Glomerular visceral epithelial cell (primary cell): ENCODE data around the gene CNTNAP1.
A peak's percentile ranks its signal among the peaks of the same experiment; 100 is the strongest.
"Not testable (repeated sequence)": the region's sequence is repeated elsewhere in the genome, so short reads cannot be mapped to it uniquely, and the experiment has no call there.

Experiments used
- DNase-seq: peaks from one replicate; pipeline ENCODE4 v3.0.0-alpha.2; 2016; ENCODE audit errors: extremely low spot score

The CNTNAP1 gene

DNA sequence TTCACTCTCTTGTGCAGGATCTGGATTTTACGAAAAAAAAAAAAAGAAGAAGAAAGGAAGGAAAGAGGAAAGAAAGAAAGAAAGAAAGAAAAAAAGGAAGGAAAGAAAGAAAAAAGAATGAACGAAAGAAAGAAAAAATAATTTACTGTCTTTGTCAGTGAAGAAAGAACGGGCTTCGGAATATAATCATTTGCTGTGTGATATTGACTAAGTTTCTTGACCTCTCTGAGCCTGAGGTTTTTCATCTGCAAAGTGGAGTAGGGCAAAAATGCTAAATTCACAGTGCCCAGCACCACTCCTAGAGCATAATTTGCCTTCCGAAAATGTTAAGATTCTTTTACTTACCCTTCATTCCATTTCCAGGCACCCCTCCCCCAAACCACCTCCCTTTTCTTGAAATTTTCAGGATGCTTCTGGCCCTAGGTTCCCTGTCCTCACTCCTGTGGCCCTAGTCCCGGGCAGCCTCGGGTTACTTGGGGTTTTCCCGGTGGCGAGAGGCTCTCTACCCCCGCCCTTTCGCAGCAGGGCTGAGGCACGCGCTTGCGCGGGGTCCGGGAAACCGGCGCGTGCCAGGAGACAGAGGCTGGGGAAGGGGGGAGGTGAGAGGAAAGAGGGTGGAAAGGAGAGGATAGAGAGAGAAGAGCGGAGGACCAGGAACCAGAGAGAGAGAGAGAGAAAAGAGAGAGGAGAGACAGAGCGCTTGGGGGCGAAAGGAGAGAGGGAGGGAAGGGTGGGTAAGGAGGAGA lies at the start of gene CNTNAP1:
Gene CNTNAP1, plus strand, starts transcription at position 556 of the 746 bp plus-strand sequence. CDS start 299 bp downstream, outside the sequence.
- peak; percentile 84 for DNase-seq

DNA sequence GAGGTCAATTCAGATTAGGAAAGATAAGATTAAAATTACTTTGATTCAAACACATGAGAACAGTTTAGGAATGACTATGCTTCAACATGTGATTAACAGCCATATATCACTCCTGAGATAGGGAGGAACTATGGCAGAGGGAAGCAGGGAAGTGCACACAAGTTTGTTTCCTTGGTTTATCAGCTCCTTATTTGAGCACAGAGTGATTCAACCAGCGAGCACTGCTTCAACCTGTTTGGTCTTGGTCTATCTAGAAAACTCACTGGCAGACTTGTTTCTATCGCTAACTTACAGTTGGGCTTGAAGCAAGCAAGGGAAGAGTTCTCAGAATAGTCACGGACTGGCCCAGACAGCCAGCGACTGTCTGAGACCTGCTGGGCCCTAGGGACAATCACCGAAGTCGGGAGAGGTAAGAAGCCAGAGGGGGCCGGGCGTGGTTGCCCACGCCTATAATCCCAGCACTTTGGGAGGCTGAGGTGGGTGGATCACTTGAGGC lies 49.3 kb upstream of the CNTNAP1 start:
- no peak for DNase-seq

DNA sequence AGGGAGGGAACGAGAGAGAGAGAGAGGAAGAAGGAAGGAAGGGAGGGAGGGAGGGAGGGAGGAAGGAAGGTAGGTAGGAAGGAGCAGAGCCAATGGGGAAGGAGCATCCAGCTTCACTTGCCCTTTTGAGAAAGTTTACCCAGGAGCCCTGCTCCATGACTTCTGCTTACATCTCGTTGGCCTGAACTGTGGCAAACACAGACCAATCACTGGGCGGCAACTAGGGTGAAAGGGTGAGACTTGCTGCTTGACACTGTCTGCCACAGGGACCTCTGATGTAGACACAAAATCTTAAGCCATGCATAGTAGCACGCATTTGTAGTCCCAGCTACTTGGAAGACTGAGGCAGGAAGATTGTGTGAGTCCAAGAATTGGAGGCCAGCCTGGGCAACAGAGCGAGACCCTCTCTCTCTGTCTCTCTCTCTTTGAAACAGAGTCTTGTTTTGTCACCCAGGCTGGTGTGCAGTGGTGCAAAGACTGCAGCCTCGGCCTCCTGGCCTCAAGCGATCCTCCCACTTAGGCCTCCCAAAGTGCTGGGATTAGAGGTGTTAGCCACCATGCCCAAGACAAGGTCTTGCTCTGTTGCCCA lies 42.7 kb upstream of the CNTNAP1 start:
- DNase-seq: no peak

DNA sequence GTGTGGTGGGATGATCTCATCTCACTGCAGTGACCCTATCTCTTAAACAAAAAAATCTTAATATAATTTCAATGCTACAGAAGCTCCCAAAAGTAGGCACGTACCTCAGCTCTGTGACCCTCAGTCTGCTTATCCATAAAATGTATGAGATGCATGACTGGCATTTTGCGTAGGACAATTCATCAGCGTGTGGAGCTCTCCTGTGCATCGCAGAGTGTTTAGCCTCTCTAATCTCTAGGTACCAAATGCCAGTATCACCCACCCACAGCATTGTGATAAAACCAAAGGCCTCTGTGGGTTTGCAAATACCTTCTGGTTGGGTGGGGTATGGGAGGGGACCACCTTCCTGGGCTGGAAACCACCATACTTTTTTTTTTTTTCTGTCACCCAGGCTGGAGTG lies 42.2 kb upstream of the CNTNAP1 start:
- no peak for DNase-seq

DNA sequence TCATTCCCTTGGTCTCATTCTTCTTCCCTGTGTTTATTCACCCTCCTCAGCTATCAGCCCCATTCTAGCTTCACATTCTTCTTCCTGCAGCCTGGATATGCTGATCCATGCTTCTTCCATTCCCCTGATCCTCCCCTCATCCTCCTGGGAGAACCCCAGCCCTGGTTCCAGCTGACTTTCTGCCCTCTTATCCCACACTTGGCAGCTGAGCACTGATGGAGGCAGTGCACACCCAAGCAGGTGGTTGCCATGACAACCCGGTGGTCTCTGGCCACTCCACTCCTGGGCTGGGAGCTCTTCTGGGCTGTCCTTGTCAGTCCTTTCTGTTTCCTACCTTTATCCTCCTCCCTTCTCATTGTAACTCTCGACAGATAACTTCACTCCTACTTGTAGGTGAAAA lies 40.0 kb upstream of the CNTNAP1 start:
- no peak for DNase-seq

DNA sequence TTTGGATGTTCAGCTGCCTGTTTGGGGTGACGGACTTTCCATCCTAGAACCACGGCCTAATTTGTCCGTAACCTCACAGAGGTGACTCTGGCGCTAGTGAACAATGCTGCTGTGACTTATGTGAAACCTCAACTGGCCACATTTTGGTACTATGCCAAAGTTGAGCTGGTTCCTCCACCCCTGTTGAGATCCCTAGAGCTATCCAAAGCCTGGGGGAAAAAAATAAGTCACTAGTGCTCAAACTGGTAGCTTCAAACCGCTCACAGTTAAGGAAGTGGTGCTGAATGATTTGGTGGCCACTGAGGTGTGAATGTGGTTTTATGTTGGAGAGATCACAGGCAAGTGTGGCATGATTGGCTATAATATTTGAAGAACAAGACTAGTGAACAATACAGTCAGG lies 34.6 kb upstream of the CNTNAP1 start:
- peak; percentile 61 for DNase-seq

DNA sequence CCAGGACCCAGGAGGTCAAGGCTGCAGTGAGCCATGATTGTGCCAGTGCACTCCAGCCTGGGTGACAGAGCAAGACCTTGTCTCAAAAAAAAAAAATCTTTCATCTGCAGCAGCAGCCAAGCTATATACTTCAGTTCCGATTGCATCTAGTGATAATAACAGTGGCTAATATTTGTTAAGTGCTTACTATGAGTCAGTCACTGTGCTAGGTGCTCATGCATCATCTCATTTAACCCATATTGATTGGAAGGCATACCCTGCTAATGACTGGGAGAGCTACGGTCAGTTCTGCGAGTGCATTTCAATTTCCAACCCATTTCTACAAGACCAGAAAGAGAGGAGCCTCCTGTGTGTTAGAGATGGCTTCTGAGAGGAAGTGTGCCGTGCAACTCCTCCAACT lies 30.9 kb upstream of the CNTNAP1 start:
- no peak for DNase-seq

DNA sequence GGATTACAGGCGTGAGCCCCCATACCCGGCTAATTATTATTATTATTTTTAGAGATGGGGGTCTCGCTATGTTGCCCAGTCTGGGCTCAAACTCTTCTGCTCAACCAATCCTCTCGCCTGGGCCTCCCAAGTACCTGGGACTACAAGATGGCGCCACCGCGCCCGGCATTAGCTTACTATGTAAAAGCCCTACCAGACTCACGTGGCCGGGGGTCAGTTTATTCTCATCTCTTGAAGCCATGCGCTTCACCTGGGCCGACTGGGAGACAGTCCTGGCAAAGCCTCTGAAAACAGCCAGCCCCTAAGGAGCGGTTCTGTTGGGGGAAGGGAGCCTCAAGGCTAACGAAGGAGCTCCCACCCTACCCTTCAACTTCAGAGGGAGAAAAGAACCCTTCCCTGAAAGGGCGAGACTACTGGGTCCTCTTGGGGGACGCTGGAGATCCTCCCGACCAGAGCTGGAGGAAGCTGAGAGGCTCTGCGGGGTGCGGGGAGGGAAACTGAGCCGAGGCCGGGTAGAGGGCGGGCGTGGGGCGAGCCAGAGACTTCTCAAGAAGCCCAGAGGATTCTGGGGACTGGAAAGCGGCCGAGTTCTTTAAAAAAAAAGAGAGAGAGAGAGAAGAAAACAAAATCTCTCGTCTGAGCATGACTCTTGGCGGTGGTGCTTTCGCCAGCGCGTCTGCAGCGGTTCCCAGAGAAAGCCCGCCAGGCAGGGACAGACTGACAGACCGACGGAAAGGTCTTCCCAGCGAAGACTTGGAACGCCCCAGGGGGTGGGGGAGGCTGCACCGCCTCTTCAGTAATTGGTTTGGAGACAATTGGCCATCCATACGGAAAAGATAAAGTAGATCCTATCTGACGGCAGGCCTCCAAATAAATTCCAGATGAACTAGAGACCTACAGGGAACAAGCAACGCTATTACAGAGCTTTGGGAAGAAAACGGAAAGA lies 28.9 kb upstream of the CNTNAP1 start:
- DNase-seq: no peak

DNA sequence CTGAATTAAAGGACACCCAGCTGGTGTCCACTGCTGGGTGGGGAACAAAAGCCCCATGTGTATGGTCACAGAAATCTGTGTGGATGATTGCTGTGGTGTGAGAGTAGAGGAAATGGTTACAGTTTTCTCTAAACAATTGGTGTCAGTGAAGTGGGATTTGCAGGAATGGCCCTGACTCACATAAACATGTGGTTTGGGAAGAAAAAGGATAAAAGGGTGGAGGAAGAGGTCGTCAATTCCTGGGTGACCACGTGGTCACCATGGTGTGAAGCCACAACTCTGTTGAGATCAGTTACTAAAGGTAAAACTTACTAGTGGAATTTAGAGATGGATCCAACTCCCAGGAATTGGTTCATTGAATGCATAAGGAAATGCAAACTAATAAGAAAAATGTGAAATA lies 26.8 kb upstream of the CNTNAP1 start:
- peak; percentile 51 for DNase-seq

DNA sequence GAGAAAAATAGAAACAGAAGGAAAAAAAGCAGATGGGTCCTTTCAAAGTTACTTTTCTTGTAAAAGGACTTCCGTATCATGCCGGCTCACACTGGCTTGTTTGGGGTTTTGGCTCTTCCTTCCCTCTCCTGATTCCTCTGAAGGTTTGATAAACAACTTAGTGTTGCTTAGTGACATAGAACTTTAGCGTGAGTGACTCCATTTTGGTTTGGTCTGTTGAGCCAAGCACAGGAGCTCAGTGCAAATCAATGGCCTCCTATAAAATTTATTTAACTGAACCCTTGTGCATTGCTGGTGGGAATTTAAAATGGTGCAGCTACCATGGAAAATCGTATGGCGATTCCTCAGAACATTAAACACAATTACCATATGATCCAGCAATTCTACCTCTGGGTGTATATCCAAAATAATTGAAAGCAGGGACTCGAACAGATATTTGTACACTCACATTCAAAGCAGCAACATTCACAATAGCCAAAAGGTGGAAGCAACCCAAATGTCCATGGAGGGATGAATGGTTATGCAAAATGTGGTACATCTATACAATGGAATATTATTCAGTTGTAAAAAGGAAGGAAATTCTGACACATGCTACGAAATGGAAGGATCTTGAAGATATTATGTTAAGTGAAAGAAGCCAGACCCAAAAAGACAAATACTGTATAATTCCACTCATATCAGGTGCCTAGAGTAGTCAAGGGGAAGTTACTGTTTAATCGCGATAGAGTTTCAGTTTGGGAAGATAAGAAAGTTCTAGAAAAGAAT lies 24.3 kb upstream of the CNTNAP1 start:
- no peak for DNase-seq

DNA sequence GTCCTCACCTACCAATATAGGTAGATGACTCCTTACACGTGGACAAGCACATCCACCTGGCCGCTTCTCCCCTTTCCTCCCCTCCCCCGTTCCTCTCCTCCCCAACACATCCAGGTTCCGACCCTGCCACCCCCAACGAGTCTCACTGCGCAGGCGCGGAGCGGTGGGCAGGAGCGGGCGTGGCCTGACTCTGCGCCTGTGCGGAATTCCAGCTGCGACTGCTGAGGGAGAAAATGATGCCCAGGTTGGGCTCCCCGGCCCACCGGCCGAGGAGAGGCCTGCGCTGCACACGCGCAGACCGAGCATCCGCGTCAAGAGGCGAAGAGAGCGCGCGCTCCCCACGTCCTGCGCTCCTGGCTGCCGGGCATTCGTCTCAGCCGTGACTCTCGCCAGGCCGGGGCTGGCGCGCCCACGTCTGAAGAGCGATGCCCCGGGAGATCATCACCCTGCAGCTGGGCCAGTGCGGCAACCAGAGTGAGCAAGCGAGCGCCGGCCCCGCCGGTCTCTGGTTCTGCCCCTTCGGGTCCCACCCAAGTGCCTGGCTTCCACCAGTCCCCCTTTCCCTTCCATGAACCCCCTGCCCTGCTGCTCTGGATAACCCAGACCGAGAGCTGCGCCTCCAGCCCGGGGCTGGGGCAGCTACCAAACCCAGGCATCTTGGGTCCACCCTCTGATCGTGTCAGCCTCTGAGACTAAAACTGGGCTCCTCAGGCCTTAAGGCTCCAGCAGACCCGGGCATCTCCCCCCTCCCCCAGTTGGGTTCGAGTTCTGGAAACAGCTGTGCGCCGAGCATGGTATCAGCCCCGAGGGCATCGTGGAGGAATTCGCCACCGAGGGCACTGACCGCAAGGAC lies 23.0 kb upstream of the CNTNAP1 start, which contains the start of gene TUBG2:
Gene TUBG2, plus strand, starts transcription at position 206 of the 853 bp plus-strand sequence. Its CDS starts 220 bp downstream, at position 426.
- peak; percentile 95 for DNase-seq

DNA sequence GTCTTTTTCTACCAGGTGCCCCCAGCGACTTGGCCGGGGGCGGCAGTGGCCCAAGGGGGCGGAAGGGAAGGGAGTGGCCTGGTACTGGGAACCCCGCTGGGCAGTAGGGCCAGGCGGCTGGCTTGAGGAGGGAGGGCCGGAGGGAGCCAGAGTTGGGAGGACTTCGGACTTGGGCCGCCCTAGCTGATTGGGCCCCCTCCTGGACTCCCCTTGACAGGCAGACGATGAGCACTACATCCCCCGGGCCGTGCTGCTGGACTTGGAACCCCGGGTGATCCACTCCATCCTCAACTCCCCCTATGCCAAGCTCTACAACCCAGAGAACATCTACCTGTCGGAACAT lies 22.4 kb upstream of the CNTNAP1 start:
- DNase-seq: not testable (repeated sequence)

DNA sequence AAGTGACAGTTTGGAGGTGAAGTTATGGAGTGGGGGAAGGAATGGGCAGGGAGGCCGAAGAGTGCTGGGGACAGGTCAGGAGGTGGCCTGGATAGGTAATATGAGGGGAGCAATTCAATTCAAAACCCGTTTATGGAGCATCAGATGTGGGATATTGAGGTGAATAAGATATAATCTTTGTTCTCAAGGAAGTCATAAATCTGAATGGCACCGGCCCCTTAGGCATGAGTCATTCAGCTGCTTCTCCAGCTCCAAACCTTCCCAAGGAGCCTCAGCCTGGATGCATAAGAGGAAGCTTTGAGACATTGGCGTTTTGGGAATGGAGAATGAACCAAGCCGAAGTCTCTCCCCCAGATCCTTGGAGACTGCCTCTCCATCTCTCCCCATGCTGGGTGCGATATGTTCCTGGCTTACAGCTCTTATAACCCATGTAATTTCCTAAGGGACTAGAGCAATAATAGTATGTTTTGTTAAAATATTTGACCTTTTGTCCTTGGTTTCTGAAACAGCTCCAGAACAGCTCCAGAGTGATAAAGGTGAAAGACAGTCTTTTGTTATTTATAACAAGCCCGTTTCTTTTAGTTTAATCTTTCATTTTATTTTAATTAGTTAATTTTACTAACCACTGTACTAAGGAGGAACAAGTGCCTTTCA lies 21.5 kb upstream of the CNTNAP1 start:
- peak; percentile 58 for DNase-seq

DNA sequence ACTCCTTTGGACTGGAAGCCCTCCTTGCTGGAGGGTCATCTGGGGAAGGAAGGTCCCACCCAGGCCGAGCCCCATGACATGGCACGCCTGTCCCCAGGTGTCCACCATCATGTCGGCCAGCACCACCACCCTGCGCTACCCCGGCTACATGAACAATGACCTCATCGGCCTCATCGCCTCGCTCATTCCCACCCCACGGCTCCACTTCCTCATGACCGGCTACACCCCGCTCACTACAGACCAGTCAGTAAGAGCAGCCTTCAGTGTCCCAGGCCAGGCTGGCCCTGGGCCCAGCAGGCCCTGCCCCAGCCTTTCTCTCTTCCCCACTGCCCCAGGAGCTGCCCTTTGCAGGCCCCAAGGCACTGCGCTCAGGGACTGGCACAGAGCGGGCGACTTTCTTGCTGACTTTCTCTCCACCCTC lies 16.7 kb upstream of the CNTNAP1 start:
- no peak for DNase-seq

DNA sequence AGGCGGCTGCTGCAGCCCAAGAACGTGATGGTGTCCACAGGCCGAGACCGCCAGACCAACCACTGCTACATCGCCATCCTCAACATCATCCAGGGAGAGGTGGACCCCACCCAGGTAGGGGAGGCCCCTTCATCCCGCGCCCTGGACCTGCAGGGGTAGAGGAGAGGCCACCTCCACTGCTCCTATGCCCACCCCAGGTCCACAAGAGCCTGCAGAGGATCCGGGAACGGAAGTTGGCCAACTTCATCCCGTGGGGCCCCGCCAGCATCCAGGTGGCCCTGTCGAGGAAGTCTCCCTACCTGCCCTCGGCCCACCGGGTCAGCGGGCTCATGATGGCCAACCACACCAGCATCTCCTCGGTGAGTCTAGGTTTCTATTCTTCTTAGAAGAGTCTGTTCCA lies 16.2 kb upstream of the CNTNAP1 start:
- DNase-seq: not testable (repeated sequence)

DNA sequence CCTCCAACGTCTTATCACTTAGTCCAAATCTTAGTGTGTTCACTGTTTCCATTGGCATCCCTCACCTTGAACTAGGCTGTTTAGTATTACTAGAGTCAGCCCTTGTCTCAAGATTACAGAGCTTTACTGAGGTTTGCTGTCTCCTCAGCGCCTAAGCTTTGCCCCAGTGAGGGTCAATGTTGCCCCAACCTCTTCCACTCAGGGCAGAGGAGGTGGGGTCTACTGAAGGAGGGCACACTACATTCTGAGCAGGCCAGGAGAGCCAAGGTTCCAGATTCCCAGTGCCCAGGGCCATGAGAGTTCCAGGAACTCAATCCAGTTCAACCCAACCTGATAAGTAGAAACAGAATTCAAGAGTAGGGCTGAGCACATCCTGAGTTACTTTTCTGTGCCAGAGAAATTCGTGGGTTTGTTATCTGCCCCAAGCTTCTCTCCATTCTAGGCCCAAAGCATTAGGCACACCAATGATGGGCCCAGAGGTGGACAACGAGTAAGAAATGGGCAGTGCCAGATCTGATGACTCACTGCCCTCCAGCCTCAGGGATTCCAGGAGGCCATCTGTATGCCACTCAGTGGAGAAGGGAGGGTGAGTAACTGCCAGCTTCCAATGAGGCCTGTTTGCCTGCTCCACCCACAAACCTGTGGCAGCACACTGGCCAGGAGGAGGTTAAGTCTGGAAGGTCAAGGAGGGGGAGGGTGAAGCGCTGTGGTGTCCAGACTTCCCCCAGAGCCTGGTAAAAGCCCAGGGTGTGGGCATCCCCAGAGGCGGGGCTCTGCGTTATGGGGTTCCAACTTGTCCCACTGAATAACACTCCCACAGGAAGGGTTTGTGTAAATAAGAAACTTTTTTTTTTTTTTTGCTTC lies 15.0 kb upstream of the CNTNAP1 start:
- DNase-seq: peak; percentile 91

DNA sequence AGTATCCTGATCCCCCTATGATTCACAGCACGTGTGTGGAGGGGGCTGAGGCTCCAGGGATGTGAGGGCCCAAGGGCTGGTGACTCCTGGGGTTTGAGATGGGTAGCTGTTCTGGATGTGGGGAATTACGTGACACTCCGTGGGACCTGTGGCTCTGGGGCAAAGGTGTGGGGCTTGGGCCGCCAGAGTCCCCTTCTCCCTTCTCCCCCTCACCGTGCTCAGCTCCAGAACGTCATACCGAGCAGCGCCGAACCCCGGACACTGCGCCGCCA lies 12.7 kb upstream of the CNTNAP1 start:
- DNase-seq: no peak

DNA sequence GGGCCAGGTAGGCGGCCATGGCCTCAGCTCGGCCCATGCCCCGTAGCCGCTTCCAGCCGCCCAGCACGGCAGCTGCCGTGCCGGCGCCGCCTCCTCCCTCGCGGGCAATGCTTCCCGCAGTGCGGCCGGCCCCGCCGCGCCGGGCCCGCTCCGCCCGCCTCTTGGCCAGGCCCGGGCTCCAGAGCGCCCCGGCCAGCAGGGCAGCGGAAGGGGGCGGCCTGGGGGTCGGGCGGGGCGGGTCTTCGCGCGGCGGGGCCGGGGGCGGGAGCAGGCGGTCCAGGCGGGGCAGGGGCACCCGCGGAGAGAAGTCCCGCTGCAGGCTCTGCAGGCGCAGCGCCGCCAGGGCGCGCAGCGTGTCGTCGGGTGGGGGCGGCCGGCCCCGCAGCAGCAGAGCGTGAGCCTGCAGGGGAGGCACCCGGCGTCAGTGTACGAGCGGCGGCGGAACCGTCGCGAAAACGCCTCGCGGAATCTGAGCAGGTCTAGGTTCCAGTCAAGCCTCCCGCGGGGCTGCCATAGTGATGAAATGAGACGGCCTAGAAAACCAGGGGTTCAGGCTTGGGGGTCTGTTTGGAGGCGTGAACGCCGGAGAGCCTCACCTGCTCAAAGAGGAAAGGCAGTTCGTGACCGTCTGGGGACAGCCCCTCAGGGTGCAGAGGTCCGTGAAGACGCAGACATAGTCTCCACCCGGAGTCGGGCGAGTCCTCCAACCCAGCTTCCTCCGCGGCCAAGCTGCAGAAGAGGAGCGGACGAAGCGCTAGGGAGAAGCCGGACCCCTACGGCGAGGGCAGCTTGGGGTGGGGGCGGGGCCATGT lies 12.1 kb upstream of the CNTNAP1 start:
- DNase-seq: no peak
